ENCODE measurements around the gene PLCG1. TPM values are rescaled to one million over a fixed set of nuclear protein-coding genes. Genes with fewer than 3 reads are reported as not detected.

PLCG1 gene
- total RNA-seq, 2 experiments from 2014 or later: 387 to 404 TPM

DNA sequence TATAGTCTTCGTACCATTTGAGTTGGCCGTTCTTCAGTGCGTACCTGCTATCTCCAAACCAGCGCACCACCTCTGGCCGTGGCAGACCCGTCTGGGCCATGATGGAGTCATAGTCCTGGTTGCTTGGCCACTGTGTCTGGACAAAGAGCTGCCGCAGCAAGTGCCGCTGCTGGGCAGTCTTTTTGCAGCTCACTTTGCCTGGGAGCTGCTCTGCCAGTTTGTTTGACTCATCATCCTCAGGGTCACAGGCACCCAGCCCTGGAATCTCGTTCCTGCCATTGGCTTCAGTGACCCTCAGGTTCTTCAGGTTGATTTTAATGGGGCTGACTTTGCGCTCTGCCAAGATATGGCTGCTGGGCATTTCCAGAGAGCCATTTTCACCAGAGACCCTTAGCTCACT is 65.1 kb downstream of the PLCG1 start:
- peaks cover 5 to 7% of the 10 kb centered on the region in 2 experiments for H3K9me3 ChIP-seq (ENCODE audit: control insufficient read depth in 1 of 2, insufficient read depth in 1 of 2, low read length in 2 of 2)
- H3K9me3 Mint-ChIP-seq: peaks cover 6% of the 10 kb centered on the region
- no peak for TF ChIP-seq CTCF (IDR thresholded peaks at IDR 0.05)
- ATAC-seq (ENCODE audit: poor library complexity) (no peak), DNase-seq (no peak)
- intact Hi-C loops (cut with DNase I, micrococcal nuclease): no loop called here
- no peaks in the 10 kb centered on the region for H3K27me3 Mint-ChIP-seq
- H3K4me3 Mint-ChIP-seq: no peak overlapping the region
- no peaks in the 10 kb centered on the region for H3K27me3 ChIP-seq (ENCODE audit: control insufficient read depth in 1 of 2, insufficient read depth in 2 of 2, low read length in 2 of 2)
- H3K36me3 Mint-ChIP-seq (ENCODE audit: low read depth): peaks cover 58% of the 10 kb centered on the region
- ChIA-PET CTCF (no interaction called here), POLR2A (no interaction called here)
- no peaks in the 10 kb centered on the region for H3K4me1 ChIP-seq (ENCODE audit: insufficient read depth, low read length)
- H3K4me3 ChIP-seq (ENCODE audit: low read length): no peak overlapping the region
- no peaks in the 10 kb centered on the region for H3K4me1 Mint-ChIP-seq (ENCODE audit: low read depth)
- no peak overlapping the region for H3K27ac ChIP-seq (ENCODE audit: low read depth in 1 of 2, low read length in 2 of 2)
- no peak overlapping the region for H3K27ac Mint-ChIP-seq
- peaks cover 5% of the 10 kb centered on the region for H3K36me3 ChIP-seq (ENCODE audit: insufficient read depth, low read length)

DNA sequence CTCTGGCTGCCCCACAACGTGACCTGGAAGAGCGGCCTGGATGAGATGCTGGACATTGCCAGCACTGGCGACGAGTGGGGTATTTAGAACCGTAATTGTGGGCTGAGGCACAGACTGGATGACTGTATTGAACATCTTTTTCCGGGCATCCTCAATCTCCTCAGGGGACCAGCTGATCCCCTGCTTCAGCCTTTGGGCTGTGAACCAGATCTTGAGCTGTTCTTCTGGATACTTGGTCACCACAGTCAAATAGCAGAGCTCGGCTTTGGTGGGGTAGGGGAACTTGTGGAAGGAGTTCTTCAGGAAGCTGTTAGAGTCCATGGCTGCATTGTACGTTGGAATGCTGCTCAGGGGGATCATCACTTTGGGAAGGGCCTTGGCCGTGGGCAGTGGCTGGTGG is 66.3 kb downstream of the PLCG1 start:
- H3K4me1 ChIP-seq (ENCODE audit: insufficient read depth, low read length): no peaks in the 10 kb centered on the region
- no peak for TF ChIP-seq CTCF (IDR thresholded peaks at IDR 0.05)
- Mint-ChIP-seq H3K9me3 (peaks cover 6% of the 10 kb centered on the region), H3K4me3 (no peak overlapping the region), H3K27ac (no peak overlapping the region), H3K36me3 (ENCODE audit: low read depth) (peaks cover 54% of the 10 kb centered on the region), H3K4me1 (ENCODE audit: low read depth) (no peaks in the 10 kb centered on the region), H3K27me3 (no peaks in the 10 kb centered on the region)
- H3K4me3 ChIP-seq (ENCODE audit: low read length): no peak overlapping the region
- POLR2A ChIA-PET: no interaction called here
- H3K27me3 ChIP-seq (ENCODE audit: control insufficient read depth in 1 of 2, insufficient read depth in 2 of 2, low read length in 2 of 2): no peaks in the 10 kb centered on the region
- no peak for DNase-seq
- intact Hi-C loops (cut with DNase I, micrococcal nuclease): no loop called here
- CTCF ChIA-PET: no interaction called here
- H3K36me3 ChIP-seq (ENCODE audit: insufficient read depth, low read length): peaks cover 5% of the 10 kb centered on the region
- H3K27ac ChIP-seq (ENCODE audit: low read depth in 1 of 2, low read length in 2 of 2): no peak overlapping the region
- no peak for ATAC-seq (ENCODE audit: poor library complexity)
- peaks cover 0 to 7% of the 10 kb centered on the region in 2 experiments for H3K9me3 ChIP-seq (ENCODE audit: control insufficient read depth in 1 of 2, insufficient read depth in 1 of 2, low read length in 2 of 2)

GRCh38 chr20:41204304-41205265 is 67.2 kb downstream of the PLCG1 start:
- no peaks in the 10 kb centered on the region for H3K9me3 Mint-ChIP-seq
- Histone ChIP-seq H3K4me1 (ENCODE audit: insufficient read depth, low read length) (no peaks in the 10 kb centered on the region), H3K9me3 (ENCODE audit: control insufficient read depth in 1 of 2, insufficient read depth in 1 of 2, low read length in 2 of 2) (no peaks in the 10 kb centered on the region), H3K36me3 (ENCODE audit: insufficient read depth, low read length) (peaks cover 5% of the 10 kb centered on the region), H3K27ac (ENCODE audit: low read depth in 1 of 2, low read length in 2 of 2) (no peak overlapping the region), H3K27me3 (ENCODE audit: control insufficient read depth in 1 of 2, insufficient read depth in 2 of 2, low read length in 2 of 2) (no peaks in the 10 kb centered on the region), H3K4me3 (ENCODE audit: low read length) (no peak overlapping the region)
- POLR2A ChIA-PET: no interaction called here
- ATAC-seq (ENCODE audit: poor library complexity) (no peak), DNase-seq (no peak)
- no peaks in the 10 kb centered on the region for H3K4me1 Mint-ChIP-seq (ENCODE audit: low read depth)
- H3K27ac Mint-ChIP-seq: no peak overlapping the region
- intact Hi-C loops (cut with DNase I, micrococcal nuclease): no loop called here
- H3K36me3 Mint-ChIP-seq (ENCODE audit: low read depth): peaks cover 47% of the 10 kb centered on the region
- no peak overlapping the region for H3K4me3 Mint-ChIP-seq
- CTCF ChIA-PET: no interaction called here
- no peak for TF ChIP-seq CTCF (IDR thresholded peaks at IDR 0.05)
- no peaks in the 10 kb centered on the region for H3K27me3 Mint-ChIP-seq
